IPS-18a (cell line): ENCODE measurements around the gene ANAPC1.

ENCODE experiments used
- H3K27ac ChIP-seq: one replicate; pipeline ENCODE4 v1.5.1; 2013; ENCODE audit warnings: low read length
- H3K27me3 ChIP-seq: one replicate; pipeline ENCODE4 v1.6.1; 2013; ENCODE audit warnings: mild to moderate bottlenecking, low read length; ENCODE audit not compliant: control insufficient read depth, insufficient read depth
- H3K36me3 ChIP-seq: one replicate; pipeline ENCODE4 v1.6.1; 2013; ENCODE audit warnings: low read depth, low read length; ENCODE audit not compliant: control insufficient read depth
- H3K4me1 ChIP-seq: one replicate; pipeline ENCODE4 v1.6.1; 2013; ENCODE audit warnings: low read depth, low read length; ENCODE audit not compliant: control insufficient read depth
- H3K4me3 ChIP-seq: one replicate; pipeline ENCODE4 v1.5.1; 2013; ENCODE audit warnings: low read length
- H3K9ac ChIP-seq: one replicate; pipeline ENCODE4 v1.6.1; 2013; ENCODE audit warnings: mild to moderate bottlenecking, low read length, moderate library complexity
- H3K9me3 ChIP-seq: one replicate; pipeline ENCODE4 v1.6.1; 2013; ENCODE audit warnings: low read depth, low read length; ENCODE audit not compliant: control insufficient read depth

The ANAPC1 gene

GRCh38 chr2:111883661-111884591, at the start of gene ANAPC1:
ANAPC1 (minus strand) TSS chr2:111884193; CDS start chr2:111880825, 3,368 bp downstream.
- peak within 1 kb of the TSS; percentile 96 for H3K9ac ChIP-seq
- peaks cover 5% of the 10 kb centered on the region for H3K36me3 ChIP-seq
- H3K4me3 ChIP-seq = peak within 1 kb of the TSS; percentile 85
- H3K4me1 ChIP-seq = no peaks in the 10 kb centered on the region
- H3K9me3 ChIP-seq = no peaks in the 10 kb centered on the region
- no peaks in the 10 kb centered on the region for H3K27me3 ChIP-seq
- H3K27ac ChIP-seq = peak within 1 kb of the TSS; percentile 69

GRCh38 chr2:111932841-111933291, 48.9 kb upstream of the ANAPC1 start:
- no peak overlapping the region for H3K9ac ChIP-seq
- H3K36me3 ChIP-seq = peaks cover 3% of the 10 kb centered on the region
- H3K27ac ChIP-seq = no peak overlapping the region
- no peaks in the 10 kb centered on the region for H3K9me3 ChIP-seq
- H3K27me3 ChIP-seq = no peaks in the 10 kb centered on the region
- no peak overlapping the region for H3K4me3 ChIP-seq
- H3K4me1 ChIP-seq = no peaks in the 10 kb centered on the region

GRCh38 chr2:111930875-111931274, 46.9 kb upstream of the ANAPC1 start:
- H3K27me3 ChIP-seq = no peaks in the 10 kb centered on the region
- H3K4me1 ChIP-seq = no peaks in the 10 kb centered on the region
- H3K27ac ChIP-seq = no peak overlapping the region
- no peak overlapping the region for H3K4me3 ChIP-seq
- H3K9me3 ChIP-seq = no peaks in the 10 kb centered on the region
- no peak overlapping the region for H3K9ac ChIP-seq
- peaks cover 3% of the 10 kb centered on the region for H3K36me3 ChIP-seq

GRCh38 chr2:111930409-111930808, 46.4 kb upstream of the ANAPC1 start:
- Histone ChIP-seq H3K4me1 (no peaks in the 10 kb centered on the region), H3K9me3 (no peaks in the 10 kb centered on the region), H3K27ac (no peak overlapping the region), H3K4me3 (no peak overlapping the region), H3K36me3 (peaks cover 3% of the 10 kb centered on the region), H3K27me3 (no peaks in the 10 kb centered on the region), H3K9ac (no peak overlapping the region)

- no peak overlapping the region for H3K9ac ChIP-seq
- H3K36me3 ChIP-seq = peaks cover 3% of the 10 kb centered on the region
- no peaks in the 10 kb centered on the region for H3K9me3 ChIP-seq
- H3K27me3 ChIP-seq = no peaks in the 10 kb centered on the region
- no peaks in the 10 kb centered on the region for H3K4me1 ChIP-seq
- H3K27ac ChIP-seq = no peak overlapping the region
- H3K4me3 ChIP-seq = no peak overlapping the region
Measured at GRCh38 chr2:111927723-111928122, 43.7 kb upstream of the ANAPC1 start.

- Histone ChIP-seq H3K9me3 (no peaks in the 10 kb centered on the region), H3K4me3 (no peak overlapping the region), H3K27me3 (no peaks in the 10 kb centered on the region), H3K27ac (no peak overlapping the region), H3K36me3 (peaks cover 3% of the 10 kb centered on the region), H3K9ac (no peak overlapping the region), H3K4me1 (no peaks in the 10 kb centered on the region)
Measured at GRCh38 chr2:111924617-111925107, 40.7 kb upstream of the ANAPC1 start.

GRCh38 chr2:111923276-111923804, 39.3 kb upstream of the ANAPC1 start:
- no peaks in the 10 kb centered on the region for H3K27me3 ChIP-seq
- H3K4me3 ChIP-seq = no peak overlapping the region
- no peak overlapping the region for H3K27ac ChIP-seq
- no peak overlapping the region for H3K9ac ChIP-seq
- H3K36me3 ChIP-seq = no peaks in the 10 kb centered on the region
- no peaks in the 10 kb centered on the region for H3K9me3 ChIP-seq
- H3K4me1 ChIP-seq = no peaks in the 10 kb centered on the region

- H3K9me3 ChIP-seq = no peaks in the 10 kb centered on the region
- no peak overlapping the region for H3K4me3 ChIP-seq
- no peaks in the 10 kb centered on the region for H3K36me3 ChIP-seq
- H3K4me1 ChIP-seq = no peaks in the 10 kb centered on the region
- no peaks in the 10 kb centered on the region for H3K27me3 ChIP-seq
- no peak overlapping the region for H3K9ac ChIP-seq
- no peak overlapping the region for H3K27ac ChIP-seq
Measured at GRCh38 chr2:111919794-111920608, 36.0 kb upstream of the ANAPC1 start.

GRCh38 chr2:111919365-111919764, 35.4 kb upstream of the ANAPC1 start:
- no peak overlapping the region for H3K27ac ChIP-seq

GRCh38 chr2:111918383-111918806, 34.4 kb upstream of the ANAPC1 start:
- Histone ChIP-seq H3K27ac (no peak overlapping the region), H3K27me3 (no peaks in the 10 kb centered on the region), H3K9ac (no peak overlapping the region), H3K4me1 (no peaks in the 10 kb centered on the region), H3K9me3 (no peaks in the 10 kb centered on the region), H3K36me3 (no peaks in the 10 kb centered on the region), H3K4me3 (no peak overlapping the region)

More at GRCh38 chr2:111919365-111919764, 35.4 kb upstream of the ANAPC1 start:
- H3K9me3 ChIP-seq = no peaks in the 10 kb centered on the region
- H3K9ac ChIP-seq = no peak overlapping the region
- no peak overlapping the region for H3K4me3 ChIP-seq
- no peaks in the 10 kb centered on the region for H3K27me3 ChIP-seq
- H3K36me3 ChIP-seq = no peaks in the 10 kb centered on the region
- no peaks in the 10 kb centered on the region for H3K4me1 ChIP-seq

GRCh38 chr2:111917106-111917505, 33.1 kb upstream of the ANAPC1 start:
- H3K36me3 ChIP-seq = no peaks in the 10 kb centered on the region
- H3K27me3 ChIP-seq = no peaks in the 10 kb centered on the region
- H3K9ac ChIP-seq = no peak overlapping the region
- no peaks in the 10 kb centered on the region for H3K9me3 ChIP-seq
- no peaks in the 10 kb centered on the region for H3K4me1 ChIP-seq
- no peak overlapping the region for H3K27ac ChIP-seq
- H3K4me3 ChIP-seq = no peak overlapping the region
